Suprapubic skin (tissue), 4 donors: ENCODE results near the gene FLAD1. TPM values are rescaled to one million over a fixed set of nuclear protein-coding genes. Genes with fewer than 3 reads are reported as not detected.
"Not testable (repeated sequence)": the region's sequence is repeated elsewhere in the genome, so short reads cannot be mapped to it uniquely, and the experiment has no call there.

Experiments used
- DNase-seq, 2 donors: peaks; one replicate each; pipeline ENCODE4 v3.0.0-alpha.2; 2019; ENCODE audit warnings: low spot score in 2 of 2
- H3K27ac ChIP-seq: fragments of 200-600 bp; sonication (generic); one replicate; pipeline ENCODE4 v1.5.1; 2019
- H3K27me3 ChIP-seq: fragments of 200-600 bp; sonication (generic); one replicate; pipeline ENCODE4 v1.5.1; 2019
- H3K36me3 ChIP-seq: fragments of 200-600 bp; sonication (generic); one replicate; pipeline ENCODE4 v1.5.1; 2019
- H3K4me1 ChIP-seq: fragments of 200-600 bp; sonication (generic); one replicate; pipeline ENCODE4 v1.5.1; 2019
- H3K4me3 ChIP-seq: fragments of 200-600 bp; sonication (generic); one replicate; pipeline ENCODE4 v1.5.1; 2019; ENCODE audit warnings: mild to moderate bottlenecking
- H3K9me3 ChIP-seq: fragments of 200-600 bp; sonication (generic); one replicate; pipeline ENCODE4 v1.5.1; 2019
- EP300 ChIP-seq: sonication (generic); formaldehyde crosslinking; IDR thresholded peaks from one replicate; pipeline ENCODE4 v1.6.1; 2017; ENCODE audit warnings: antibody characterized with exemption
- POLR2A ChIP-seq, 2 donors: fragments of 450-650 bp; IDR thresholded peaks; one replicate each; pipeline ENCODE4 v1.6.1; 2017; ENCODE audit warnings: antibody characterized with exemption in 2 of 2, mild to moderate bottlenecking in 2 of 2, moderate library complexity in 2 of 2
- POLR2AphosphoS5 ChIP-seq, 3 donors: sonication (generic); formaldehyde crosslinking; IDR thresholded peaks; one replicate each; pipeline ENCODE4 v1.6.1; 2017; ENCODE audit warnings: antibody characterized with exemption in 3 of 3
- WGBS: methylation state at CpG from one replicate; pipeline ENCODE4 v1.1.5; 2018; 5-methylcytosine and 5-hydroxymethylcytosine counted together
- total RNA-seq, 4 donors: library from RNA; depleted of rRNA; stranded (reverse); fragments of >200 nt; gene quantifications; one replicate each; pipeline ENCODE4 v1.1.0, GENCODE V29; 2016
- TF ChIP-seq, protein P1 (sequence below), 2 donors: fragments of 200-600 bp in 1 of 2; fragments of 450-650 bp in 1 of 2; sonication (generic) in 1 of 2; IDR thresholded peaks; one replicate each; pipeline ENCODE4 v1.5.1; 2016 to 2019; ENCODE audit warnings: antibody characterized with exemption in 2 of 2, mild to moderate bottlenecking in 1 of 2, moderate library complexity in 1 of 2

FLAD1 gene
- total RNA-seq, 4 donors from 2014 or later, result 42.0 to 59.7 (median 52.3) TPM

- H3K27me3 ChIP-seq, result no peaks in the 10 kb centered on the region
- TF ChIP-seq POLR2AphosphoS5 (IDR thresholded peaks at IDR 0.05), result peak in 1 of 3 donors; percentile 25
- no peak for TF ChIP-seq EP300
- peaks cover 11% of the 10 kb centered on the region for H3K36me3 ChIP-seq
- peak overlapping the region; percentile 73 for H3K4me3 ChIP-seq
- 14% methylated on average over 18 of the region's 18 CpGs for WGBS
- peak overlapping the region; percentile 97 for H3K27ac ChIP-seq
- H3K4me1 ChIP-seq, result peaks cover 83% of the 10 kb centered on the region
- H3K9me3 ChIP-seq, result no peaks in the 10 kb centered on the region
- peak in 1 of 2 donors; percentile 88 for DNase-seq
Observed at GRCh38 chr1:154972517-154973343, 10.4 kb upstream of the FLAD1 start.

DNA sequence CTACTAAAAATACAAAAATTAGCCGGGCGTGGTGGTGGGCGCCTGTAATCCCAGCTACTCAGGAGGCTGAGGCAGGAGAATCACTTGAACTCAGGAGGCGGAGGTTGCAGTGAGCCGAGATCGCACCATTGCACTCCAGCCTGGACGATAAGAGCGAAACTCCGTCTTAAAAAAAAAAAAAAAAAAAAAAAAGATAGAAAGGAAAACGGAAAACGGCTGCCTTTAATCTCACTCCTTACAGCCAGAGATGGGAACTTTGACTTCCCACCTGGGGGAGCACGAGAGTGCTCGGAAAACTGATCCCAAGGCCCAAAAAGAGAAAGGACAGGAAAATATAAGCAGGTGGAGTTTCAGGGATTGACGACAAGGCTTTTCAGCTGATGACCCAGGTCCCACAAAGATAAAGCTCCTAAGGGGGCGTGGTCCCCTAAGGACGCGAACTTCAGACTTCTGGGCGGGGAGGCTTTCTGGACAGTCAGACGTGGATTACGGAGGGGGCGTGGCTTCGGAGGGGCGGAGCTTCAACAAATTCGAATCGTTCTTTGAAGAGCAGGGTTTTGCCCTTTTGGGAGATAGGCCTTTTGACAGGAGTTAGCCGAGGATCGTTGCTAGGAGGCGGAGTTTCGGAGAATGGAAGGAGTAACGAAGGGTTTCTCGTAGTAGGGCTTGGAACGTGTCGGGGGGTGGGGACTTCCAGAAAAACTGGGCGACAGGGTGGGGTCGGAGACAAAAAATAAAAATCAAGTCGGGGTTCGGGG, 9.6 kb upstream of the FLAD1 start:
- Histone ChIP-seq H3K9me3 (no peaks in the 10 kb centered on the region), H3K27ac (peak overlapping the region; percentile 97), H3K36me3 (peaks cover 3% of the 10 kb centered on the region), H3K4me3 (peak overlapping the region; percentile 73), H3K27me3 (no peaks in the 10 kb centered on the region), H3K4me1 (peaks cover 78% of the 10 kb centered on the region)
- DNase-seq, result peak; percentile 100
- WGBS, result 4% methylated on average over 37 of the region's 37 CpGs
- TF ChIP-seq EP300 (no peak), POLR2AphosphoS5 (IDR thresholded peaks at IDR 0.05) (peak in 1 of 3 donors; percentile 8), POLR2A (IDR thresholded peaks at IDR 0.05) (peak in 1 of 2 donors; percentile 34)
- TF ChIP-seq, protein P1, sequence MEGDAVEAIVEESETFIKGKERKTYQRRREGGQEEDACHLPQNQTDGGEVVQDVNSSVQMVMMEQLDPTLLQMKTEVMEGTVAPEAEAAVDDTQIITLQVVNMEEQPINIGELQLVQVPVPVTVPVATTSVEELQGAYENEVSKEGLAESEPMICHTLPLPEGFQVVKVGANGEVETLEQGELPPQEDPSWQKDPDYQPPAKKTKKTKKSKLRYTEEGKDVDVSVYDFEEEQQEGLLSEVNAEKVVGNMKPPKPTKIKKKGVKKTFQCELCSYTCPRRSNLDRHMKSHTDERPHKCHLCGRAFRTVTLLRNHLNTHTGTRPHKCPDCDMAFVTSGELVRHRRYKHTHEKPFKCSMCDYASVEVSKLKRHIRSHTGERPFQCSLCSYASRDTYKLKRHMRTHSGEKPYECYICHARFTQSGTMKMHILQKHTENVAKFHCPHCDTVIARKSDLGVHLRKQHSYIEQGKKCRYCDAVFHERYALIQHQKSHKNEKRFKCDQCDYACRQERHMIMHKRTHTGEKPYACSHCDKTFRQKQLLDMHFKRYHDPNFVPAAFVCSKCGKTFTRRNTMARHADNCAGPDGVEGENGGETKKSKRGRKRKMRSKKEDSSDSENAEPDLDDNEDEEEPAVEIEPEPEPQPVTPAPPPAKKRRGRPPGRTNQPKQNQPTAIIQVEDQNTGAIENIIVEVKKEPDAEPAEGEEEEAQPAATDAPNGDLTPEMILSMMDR (IDR thresholded peaks at IDR 0.05), result peak in 1 of 2 donors; percentile 7

DNA sequence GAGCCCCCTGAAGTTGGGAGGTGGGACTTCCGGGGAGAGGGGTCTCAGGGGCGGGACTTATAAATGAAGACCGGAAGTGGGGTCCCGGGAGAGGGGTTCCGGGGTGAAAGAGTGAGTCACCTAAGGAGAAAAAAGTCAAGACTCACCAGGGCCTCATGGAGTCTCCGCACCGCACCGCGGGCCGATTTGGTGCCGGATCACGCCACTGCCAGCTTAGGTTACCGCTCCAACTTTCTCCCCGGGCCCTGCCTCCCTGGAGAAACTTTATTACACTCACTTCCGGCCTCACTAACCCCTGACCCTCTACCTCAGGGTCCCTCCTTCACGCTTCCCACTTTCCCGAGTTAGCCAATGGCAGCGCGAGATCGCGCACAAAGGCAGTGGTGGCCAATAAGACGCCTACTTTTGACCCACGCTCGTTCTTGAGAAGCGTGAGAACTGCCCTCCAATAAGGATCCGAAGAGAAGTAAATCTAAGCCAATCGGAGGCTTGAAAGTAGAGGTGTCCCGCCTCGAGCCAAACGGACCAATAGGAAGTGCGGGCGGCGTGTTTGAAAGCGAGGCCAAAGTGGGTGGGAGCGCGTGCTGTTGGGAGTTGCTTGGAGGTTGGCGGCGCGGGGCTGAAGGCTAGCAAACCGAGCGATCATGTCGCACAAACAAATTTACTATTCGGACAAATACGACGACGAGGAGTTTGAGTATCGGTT, 8.9 kb upstream of the FLAD1 start, which contains the start of gene CKS1B:
Gene CKS1B (plus strand): TSS at position 580 of the 706 bp plus-strand sequence. CDS start 65 bp downstream, at position 645.
- TF ChIP-seq POLR2AphosphoS5 (IDR thresholded peaks at IDR 0.05) (peak; percentile 33 to 83 (median 73)), EP300 (no peak)
- TF ChIP-seq, protein P1 (IDR thresholded peaks at IDR 0.05), result no peak
- Histone ChIP-seq H3K27me3 (no peaks in the 10 kb centered on the region), H3K4me1 (peaks cover 71% of the 10 kb centered on the region), H3K36me3 (no peaks in the 10 kb centered on the region), H3K27ac (peak within 1 kb of the TSS; percentile 97), H3K9me3 (no peaks in the 10 kb centered on the region), H3K4me3 (peak within 1 kb of the TSS; percentile 73)
- peak; percentile 99 for DNase-seq
- 1% methylated on average over 34 of the region's 47 CpGs for WGBS

GRCh38 chr1:154974808-154975408, 8.2 kb upstream of the FLAD1 start:
- Histone ChIP-seq H3K36me3 (no peaks in the 10 kb centered on the region), H3K4me3 (peak overlapping the region; percentile 73), H3K27ac (peak overlapping the region; percentile 97), H3K27me3 (no peaks in the 10 kb centered on the region), H3K9me3 (no peaks in the 10 kb centered on the region), H3K4me1 (peaks cover 64% of the 10 kb centered on the region)
- under 1% methylated on average over 30 of the region's 30 CpGs for WGBS
- TF ChIP-seq POLR2A (IDR thresholded peaks at IDR 0.05) (no peak), POLR2AphosphoS5 (IDR thresholded peaks at IDR 0.05) (peak in 2 of 3 donors; percentile 3 to 6), EP300 (no peak)
- TF ChIP-seq, protein P1 (IDR thresholded peaks at IDR 0.05), result no peak
- DNase-seq, result peak; percentile 98

- TF ChIP-seq EP300, result no peak
- TF ChIP-seq, protein P1 (IDR thresholded peaks at IDR 0.05), result no peak
- TF ChIP-seq POLR2AphosphoS5 (IDR thresholded peaks at IDR 0.05), result no peak
- TF ChIP-seq POLR2A (IDR thresholded peaks at IDR 0.05), result no peak
- H3K27me3 ChIP-seq, result no peaks in the 10 kb centered on the region
- peak overlapping the region; percentile 97 for H3K27ac ChIP-seq
- peaks cover 58% of the 10 kb centered on the region for H3K4me1 ChIP-seq
- no peaks in the 10 kb centered on the region for H3K9me3 ChIP-seq
- H3K36me3 ChIP-seq, result no peaks in the 10 kb centered on the region
- peak; percentile 86 to 88 for DNase-seq
- H3K4me3 ChIP-seq, result peak overlapping the region; percentile 73
- under 1% methylated on average over 24 of the region's 24 CpGs for WGBS
Observed at GRCh38 chr1:154975409-154976059, 7.6 kb upstream of the FLAD1 start.

- 72% methylated on average over 3 of the region's 3 CpGs for WGBS
Observed at GRCh38 chr1:154977762-154978161, 5.4 kb upstream of the FLAD1 start.

More at GRCh38 chr1:154977762-154978161, 5.4 kb upstream of the FLAD1 start:
- H3K27ac ChIP-seq, DNase-seq, H3K9me3 ChIP-seq, H3K36me3 ChIP-seq, H3K4me3 ChIP-seq, H3K27me3 ChIP-seq: not testable (repeated sequence)
- H3K4me1 ChIP-seq, result peaks cover 42% of the 10 kb centered on the region
